HG02588 (cell line): Measurements from ENCODE around the gene SFXN2.
"Not testable (repeated sequence)": the region's sequence is repeated elsewhere in the genome, so short reads cannot be mapped to it uniquely, and the experiment has no call there.

Experiments used
- ATAC-seq: cut with Tn5 transposase; IDR thresholded peaks from one replicate; pipeline ENCODE4 v1.9.1; 2021; ENCODE audit warnings: mild to moderate bottlenecking, moderate library complexity; ENCODE audit not compliant: unreplicated experiment

The SFXN2 gene

GRCh38 chr10:102718220-102718619, 3.8 kb downstream of the SFXN2 start:
- ATAC-seq, result no peak

GRCh38 chr10:102720337-102720736, 5.9 kb downstream of the SFXN2 start:
- no peak for ATAC-seq

- no peak for ATAC-seq
Observed at GRCh38 chr10:102720775-102721301, 6.4 kb downstream of the SFXN2 start.

GRCh38 chr10:102721954-102722353, 7.5 kb downstream of the SFXN2 start:
- ATAC-seq, result no peak

- no peak for ATAC-seq
Observed at GRCh38 chr10:102723989-102724388, 9.6 kb downstream of the SFXN2 start.

GRCh38 chr10:102726274-102726673, 11.8 kb downstream of the SFXN2 start:
- ATAC-seq, result no peak

GRCh38 chr10:102727037-102727818, 12.8 kb downstream of the SFXN2 start:
- no peak for ATAC-seq

- no peak for ATAC-seq
Observed at GRCh38 chr10:102729029-102730026, 14.9 kb downstream of the SFXN2 start.

GRCh38 chr10:102731222-102731800, 16.9 kb downstream of the SFXN2 start:
- no peak for ATAC-seq

GRCh38 chr10:102732661-102733060, 18.2 kb downstream of the SFXN2 start:
- no peak for ATAC-seq

- ATAC-seq, result no peak
Observed at GRCh38 chr10:102735065-102735562, 20.7 kb downstream of the SFXN2 start.

- ATAC-seq, result no peak
Observed at GRCh38 chr10:102738692-102739121, 24.3 kb downstream of the SFXN2 start.

- no peak for ATAC-seq
Observed at GRCh38 chr10:102740229-102740628, 25.8 kb downstream of the SFXN2 start.

- no peak for ATAC-seq
Observed at GRCh38 chr10:102741726-102742237, 27.3 kb downstream of the SFXN2 start.

- not testable (repeated sequence) for ATAC-seq
Observed at GRCh38 chr10:102742313-102742712, 27.9 kb downstream of the SFXN2 start.

- ATAC-seq, result no peak
Observed at GRCh38 chr10:102743078-102743587, 28.7 kb downstream of the SFXN2 start.

- ATAC-seq, result peak; percentile 96
Observed at GRCh38 chr10:102743588-102744373, 29.3 kb downstream of the SFXN2 start, which contains the start of gene WBP1L. Gene WBP1L, plus strand, starts transcription at chr10:102743948. Its CDS starts 106 bp downstream, at chr10:102744054.

GRCh38 chr10:102744374-102745051, 30.1 kb downstream of the SFXN2 start:
- ATAC-seq, result no peak

GRCh38 chr10:102745157-102745556, 30.7 kb downstream of the SFXN2 start:
- no peak for ATAC-seq
